Spleen (tissue), 7 donors: ENCODE results near the gene CNIH2.

Source experiments
- CTCF ChIP-seq, 11 experiments: fragments of 200-600 bp in 7 of 11; fragments of 450-650 bp in 4 of 11; sonication (generic) in 4 of 11; IDR thresholded peaks in 8 of 11; conservative IDR thresholded peaks in 3 of 11; 1 replicate in 7 of 11; 2 replicates in 4 of 11; pipeline versions ENCODE4 v1.4.0 to v1.8.0; 2016 to 2021; ENCODE audit warnings: antibody characterized with exemption in 11 of 11, inconsistent platforms in 4 of 11, mild to moderate bottlenecking in 1 of 11
- POLR2AphosphoS5 ChIP-seq, 3 donors: sonication (generic); formaldehyde crosslinking; IDR thresholded peaks; one replicate each; pipeline ENCODE4 v1.5.1; 2017; ENCODE audit warnings: antibody characterized with exemption in 3 of 3
- donor health status: DM: no; HTN: no; CAD: no; lungs with moderate emphysema.
- donor health status: DM: no; HTN: no; CAD: no.
- donor health status: DM: no; HTN: no; CAD: no.

GRCh38 chr11:66264914-66265313, 13.1 kb upstream of the CNIH2 start:
- TF ChIP-seq CTCF (IDR thresholded peaks at IDR 0.05 in 8 of 11, conservative IDR thresholded peaks at IDR 0.05 in 3 of 11) (peak in 4 of 11 experiments; percentile 7 to 31 (median 15)), POLR2AphosphoS5 (IDR thresholded peaks at IDR 0.05) (no peak)
